Measurements from ENCODE around the gene TFEB. TPM values are rescaled to one million over a fixed set of nuclear protein-coding genes. Genes with fewer than 3 reads are reported as not detected.

TFEB gene
- total RNA-seq, 1 donor from 2014 or later: 3.1 TPM

DNA sequence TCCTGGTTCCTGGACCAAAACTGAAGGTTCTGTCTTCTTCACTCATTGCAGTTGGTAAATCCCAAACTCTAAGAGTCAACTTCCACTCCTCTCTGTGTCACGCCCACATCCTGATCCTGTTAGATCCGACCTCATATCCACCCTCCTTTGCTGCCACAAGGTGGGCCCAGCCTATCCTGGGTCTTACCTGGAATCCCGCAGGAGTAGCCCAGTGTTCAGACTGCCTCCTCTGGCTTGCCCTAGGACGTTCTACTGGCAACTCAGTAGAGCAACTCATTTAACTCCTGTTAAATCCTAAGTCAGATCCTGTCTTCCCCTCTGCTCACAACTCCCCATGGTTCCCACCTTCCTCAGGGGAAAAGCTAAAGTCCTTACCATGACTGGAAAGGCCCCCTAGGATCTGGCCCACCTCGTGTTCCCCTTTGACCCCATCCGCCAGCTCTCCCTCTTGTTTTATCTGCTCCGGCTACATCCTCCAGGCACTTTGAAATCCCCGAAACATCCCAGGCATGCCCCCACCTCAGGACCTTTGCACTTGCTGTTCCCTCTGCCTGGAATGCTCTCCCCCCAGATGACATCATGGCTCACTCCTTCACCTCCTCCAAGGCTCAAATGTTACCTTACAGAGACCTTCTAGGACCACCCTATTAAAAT, 43.9 kb downstream of the TFEB start:
- no peaks in the 10 kb centered on the region for H3K36me3 Mint-ChIP-seq (ENCODE audit: unreplicated experiment)
- no peak for DNase-seq
- H3K27me3 Mint-ChIP-seq (ENCODE audit: unreplicated experiment): peaks cover 8% of the 10 kb centered on the region
- H3K4me3 Mint-ChIP-seq (ENCODE audit: unreplicated experiment): no peak overlapping the region
- H3K27ac Mint-ChIP-seq (ENCODE audit: unreplicated experiment): no peak overlapping the region
- H3K9me3 Mint-ChIP-seq (ENCODE audit: unreplicated experiment): peaks cover 2% of the 10 kb centered on the region
- TF ChIP-seq, protein P1, sequence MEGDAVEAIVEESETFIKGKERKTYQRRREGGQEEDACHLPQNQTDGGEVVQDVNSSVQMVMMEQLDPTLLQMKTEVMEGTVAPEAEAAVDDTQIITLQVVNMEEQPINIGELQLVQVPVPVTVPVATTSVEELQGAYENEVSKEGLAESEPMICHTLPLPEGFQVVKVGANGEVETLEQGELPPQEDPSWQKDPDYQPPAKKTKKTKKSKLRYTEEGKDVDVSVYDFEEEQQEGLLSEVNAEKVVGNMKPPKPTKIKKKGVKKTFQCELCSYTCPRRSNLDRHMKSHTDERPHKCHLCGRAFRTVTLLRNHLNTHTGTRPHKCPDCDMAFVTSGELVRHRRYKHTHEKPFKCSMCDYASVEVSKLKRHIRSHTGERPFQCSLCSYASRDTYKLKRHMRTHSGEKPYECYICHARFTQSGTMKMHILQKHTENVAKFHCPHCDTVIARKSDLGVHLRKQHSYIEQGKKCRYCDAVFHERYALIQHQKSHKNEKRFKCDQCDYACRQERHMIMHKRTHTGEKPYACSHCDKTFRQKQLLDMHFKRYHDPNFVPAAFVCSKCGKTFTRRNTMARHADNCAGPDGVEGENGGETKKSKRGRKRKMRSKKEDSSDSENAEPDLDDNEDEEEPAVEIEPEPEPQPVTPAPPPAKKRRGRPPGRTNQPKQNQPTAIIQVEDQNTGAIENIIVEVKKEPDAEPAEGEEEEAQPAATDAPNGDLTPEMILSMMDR (IDR thresholded peaks at IDR 0.05; ENCODE audit: partially characterized antibody, unreplicated experiment): no peak
- no peaks in the 10 kb centered on the region for H3K4me1 Mint-ChIP-seq (ENCODE audit: low read depth, unreplicated experiment)

DNA sequence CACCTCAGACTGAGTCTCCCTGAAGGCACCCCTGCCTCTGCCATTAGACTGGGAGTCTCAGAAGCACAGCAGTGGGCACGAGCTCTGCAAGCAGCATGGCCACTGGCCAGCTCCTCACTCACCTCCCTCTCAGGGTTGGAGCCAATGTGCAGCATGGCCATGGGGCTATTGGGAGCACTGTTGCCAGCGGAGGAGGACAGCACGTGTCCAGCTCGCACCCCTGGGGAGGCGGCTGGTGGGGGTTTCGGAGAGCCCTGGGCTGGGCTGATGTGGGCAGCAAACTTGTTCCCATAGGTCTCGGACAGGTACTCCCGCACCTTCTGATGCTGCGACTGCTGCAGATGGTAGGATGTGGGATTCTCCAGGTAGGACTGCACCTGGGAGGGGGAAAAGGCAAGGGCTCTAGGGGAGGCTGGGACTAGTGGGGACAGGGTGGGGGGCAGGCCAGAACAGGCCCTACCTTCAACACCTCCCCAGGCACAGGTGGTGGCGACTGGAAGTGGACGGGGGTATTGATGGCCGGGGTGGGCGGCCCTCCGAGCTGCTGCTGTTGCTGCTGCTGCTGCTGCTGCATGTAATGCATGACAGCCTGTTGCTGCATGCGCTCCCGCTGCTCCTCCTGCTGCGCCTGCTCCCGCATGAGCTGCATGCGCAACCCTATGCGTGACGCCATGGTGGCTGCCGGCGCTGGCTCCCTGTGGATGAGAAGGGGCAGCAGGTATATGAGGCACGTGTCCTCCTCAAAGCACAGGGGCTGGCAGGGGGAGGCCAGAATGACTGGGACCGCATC, 44.7 kb downstream of the TFEB start:
- TF ChIP-seq, protein P1 (IDR thresholded peaks at IDR 0.05; ENCODE audit: partially characterized antibody, unreplicated experiment): no peak
- Mint-ChIP-seq H3K4me3 (ENCODE audit: unreplicated experiment) (no peak overlapping the region), H3K4me1 (ENCODE audit: low read depth, unreplicated experiment) (no peaks in the 10 kb centered on the region), H3K27me3 (ENCODE audit: unreplicated experiment) (peaks cover 8% of the 10 kb centered on the region), H3K27ac (ENCODE audit: unreplicated experiment) (no peak overlapping the region), H3K9me3 (ENCODE audit: unreplicated experiment) (peaks cover 2% of the 10 kb centered on the region), H3K36me3 (ENCODE audit: unreplicated experiment) (no peaks in the 10 kb centered on the region)
- DNase-seq: no peak

DNA sequence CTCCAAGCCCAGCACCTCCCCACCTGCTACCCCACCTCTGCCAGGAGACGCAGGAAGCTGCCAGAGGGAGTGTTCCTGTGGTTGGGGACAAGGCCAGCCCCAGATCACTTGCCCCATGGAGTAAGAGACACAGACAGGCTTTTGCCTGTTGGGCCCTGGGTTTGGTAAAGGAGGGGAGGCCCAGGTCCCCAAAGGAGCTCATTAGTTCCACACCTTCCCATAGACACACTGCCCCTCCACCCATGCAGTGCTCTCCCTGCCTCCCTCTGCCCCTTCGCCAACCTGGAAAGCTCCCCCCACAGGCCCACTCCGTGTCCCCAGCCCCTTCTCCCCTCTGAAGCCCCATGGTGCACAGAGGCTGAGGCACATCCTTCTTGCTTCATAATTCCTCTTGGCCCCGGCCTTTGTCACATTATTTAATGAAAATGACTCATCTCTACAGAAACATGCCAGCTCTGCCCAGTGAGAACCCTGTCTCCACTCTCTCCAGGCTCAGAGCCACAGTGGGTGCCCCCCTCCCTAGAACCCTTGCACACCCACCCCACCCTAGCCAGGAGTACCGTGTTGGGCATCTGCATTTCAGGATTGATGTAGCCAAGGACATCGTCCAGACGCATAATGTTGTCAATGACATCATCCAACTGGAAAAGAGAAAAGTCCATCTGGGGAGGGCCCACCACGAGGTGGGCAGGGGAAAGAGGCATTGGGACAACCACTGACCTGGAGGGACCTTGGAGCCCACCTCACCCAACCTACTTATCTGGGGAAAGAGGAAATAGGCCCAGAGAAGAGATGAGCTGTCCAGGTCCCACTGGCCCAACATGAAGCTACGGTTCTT, 46.0 kb downstream of the TFEB start:
- Mint-ChIP-seq H3K36me3 (ENCODE audit: unreplicated experiment) (no peaks in the 10 kb centered on the region), H3K27me3 (ENCODE audit: unreplicated experiment) (peaks cover 5% of the 10 kb centered on the region), H3K27ac (ENCODE audit: unreplicated experiment) (no peak overlapping the region), H3K9me3 (ENCODE audit: unreplicated experiment) (no peaks in the 10 kb centered on the region), H3K4me3 (ENCODE audit: unreplicated experiment) (no peak overlapping the region), H3K4me1 (ENCODE audit: low read depth, unreplicated experiment) (no peaks in the 10 kb centered on the region)
- no peak for DNase-seq
- TF ChIP-seq, protein P1 (IDR thresholded peaks at IDR 0.05; ENCODE audit: partially characterized antibody, unreplicated experiment): no peak

DNA sequence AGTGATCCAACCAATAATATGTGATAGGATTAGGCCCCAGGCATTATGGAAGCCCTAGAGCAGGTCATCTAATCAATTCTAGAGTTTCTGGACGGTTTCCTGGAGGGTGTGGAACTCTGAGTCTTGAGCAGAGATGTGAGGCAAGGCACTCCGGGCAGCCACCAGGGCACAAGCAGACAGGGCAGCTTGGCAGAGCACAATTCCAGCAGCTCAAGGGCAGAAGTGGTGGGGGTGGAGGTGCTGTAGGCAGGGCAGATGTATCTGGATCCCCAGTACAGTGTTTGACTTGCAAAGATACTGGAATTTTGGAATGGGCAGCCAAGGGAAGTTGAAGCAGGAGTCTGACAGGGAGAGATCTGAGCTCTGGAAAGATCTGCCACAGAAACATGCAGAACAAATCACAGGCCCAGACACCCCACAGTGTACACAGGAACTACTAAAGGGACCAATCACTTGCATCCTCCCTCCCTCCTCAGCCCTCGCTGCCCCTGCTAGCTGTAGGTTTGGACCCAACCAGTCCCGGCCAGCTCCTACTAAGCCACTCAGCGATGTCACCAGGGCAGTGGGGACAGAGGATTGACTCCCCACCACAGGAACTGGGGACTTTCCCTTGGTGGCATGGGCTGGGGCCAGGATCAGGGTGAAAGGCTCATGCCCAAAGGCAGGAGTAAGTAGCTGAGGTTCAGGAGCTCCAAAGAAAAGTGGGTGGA, 47.0 kb downstream of the TFEB start:
- Mint-ChIP-seq H3K36me3 (ENCODE audit: unreplicated experiment) (no peaks in the 10 kb centered on the region), H3K27me3 (ENCODE audit: unreplicated experiment) (peaks cover 5% of the 10 kb centered on the region), H3K4me1 (ENCODE audit: low read depth, unreplicated experiment) (no peaks in the 10 kb centered on the region), H3K27ac (ENCODE audit: unreplicated experiment) (no peak overlapping the region), H3K9me3 (ENCODE audit: unreplicated experiment) (no peaks in the 10 kb centered on the region), H3K4me3 (ENCODE audit: unreplicated experiment) (no peak overlapping the region)
- DNase-seq: no peak
- TF ChIP-seq, protein P1 (IDR thresholded peaks at IDR 0.05; ENCODE audit: partially characterized antibody, unreplicated experiment): no peak

Measured in glutamatergic neuron (in vitro differentiated cells).